Panc1 (cell line): Measurements from ENCODE around the gene BCAN. TPM values are rescaled to one million over a fixed set of nuclear protein-coding genes. Genes with fewer than 3 reads are reported as not detected.

Experiments used
- ATAC-seq: fragments of 200-7000 bp; cut with Tn5 transposase; 2 replicates; pipeline ENCODE4 v1.9.1; 2020; ENCODE audit warnings: mild to moderate bottlenecking, moderate library complexity
- BruUV-seq: library from RNA; stranded (reverse); fragments of 400-500 nt; replicated peaks from 2 replicates; lab custom pipeline; 2021; lab: Mats Ljungman, UMichigan
- CTCF ChIA-PET: fragments of 300-600 bp; sonication (Branson Sonifier 250); formaldehyde crosslinking; loops from one replicate; lab custom pipeline; 2022; ENCODE audit warnings: antibody characterized with exemption; lab: Charles Lee
- POLR2A ChIA-PET: fragments of 300-600 bp; sonication (Branson Sonifier 250); formaldehyde crosslinking; loops from one replicate; lab custom pipeline; 2022; ENCODE audit warnings: antibody characterized with exemption; lab: Charles Lee
- DNase-seq: peaks from one replicate; pipeline ENCODE4 v3.0.0-alpha.2; 2010; ENCODE audit warnings: low read depth, low spot score
- H3K27ac ChIP-seq: 2 replicates; pipeline ENCODE4 v1.5.1; 2011; ENCODE audit warnings: mild to moderate bottlenecking, low read length, inconsistent platforms
- H3K27me3 ChIP-seq: fragments of 200-500 bp; sonication (Bioruptor generic); 2 replicates; pipeline ENCODE4 v1.6.0; 2014; ENCODE audit warnings: low read length, inconsistent platforms; ENCODE audit not compliant: control insufficient read depth, insufficient read depth
- H3K36me3 ChIP-seq: fragments of 200-500 bp; sonication (Bioruptor generic); 2 replicates; pipeline ENCODE4 v1.5.1; 2014; ENCODE audit warnings: inconsistent platforms, mild to moderate bottlenecking, low read length, moderate library complexity; ENCODE audit not compliant: control insufficient read depth, insufficient read depth
- H3K4me1 ChIP-seq: 2 replicates; pipeline ENCODE4 v1.5.1; 2011; ENCODE audit warnings: inconsistent platforms, mild to moderate bottlenecking, low read length, moderate library complexity; ENCODE audit not compliant: control insufficient read depth, insufficient read depth
- H3K4me3 ChIP-seq, 2 experiments: 2 replicates each; pipeline ENCODE4 v1.5.1; 2011 to 2012; ENCODE audit warnings: low read depth in 2 of 2, low read length in 2 of 2, mild to moderate bottlenecking in 2 of 2, inconsistent platforms in 1 of 2, moderate library complexity in 1 of 2
- H3K9me3 ChIP-seq: fragments of 200-500 bp; sonication (Bioruptor generic); 2 replicates; pipeline ENCODE4 v1.5.1; 2014; ENCODE audit warnings: low read depth, mild to moderate bottlenecking, inconsistent platforms, low read length, moderate library complexity; ENCODE audit not compliant: control insufficient read depth, insufficient read depth
- POLR2AphosphoS5 ChIP-seq: IDR thresholded peaks from 2 replicates; pipeline ENCODE4 v1.6.1; 2012; ENCODE audit warnings: mild to moderate bottlenecking, low read depth, low read length, moderate library complexity
- REST ChIP-seq, 2 experiments: IDR thresholded peaks; 2 replicates each; pipeline ENCODE4 v1.6.1; 2011 to 2012; ENCODE audit warnings: low read depth in 2 of 2, control low read depth in 1 of 2, low read length in 1 of 2, mild to moderate bottlenecking in 1 of 2, moderate library complexity in 1 of 2; ENCODE audit not compliant: insufficient read depth in 1 of 2
- SIN3A ChIP-seq: IDR thresholded peaks from 2 replicates; pipeline ENCODE4 v1.6.1; 2012; ENCODE audit warnings: low read depth, mild to moderate bottlenecking, low read length, moderate library complexity, borderline replicate concordance; ENCODE audit not compliant: insufficient read depth
- TCF7L2 ChIP-seq: IDR thresholded peaks from 2 replicates; pipeline ENCODE4 v1.6.1; 2011; ENCODE audit warnings: mild to moderate bottlenecking, low read depth, low read length, inconsistent platforms
- in situ Hi-C: cut with HindIII; loops from 2 replicates; pipeline ENCODE4 v1.10.0; 2016; ENCODE audit warnings: low sequenced_read_pairs, low pct_unique_long_range_greater_than_20kb
- intact Hi-C: fragments of 100-400 bp; cut with micrococcal nuclease; formaldehyde crosslinking; loops from one replicate; pipeline ENCODE4 v1.10.0; 2022; ENCODE audit not compliant: unreplicated experiment
- total RNA-seq: library from RNA; stranded (reverse); gene quantifications from one replicate; pipeline ENCODE4 v1.2.1, GENCODE V29; 2021; ENCODE audit not compliant: unreplicated experiment
- TF ChIP-seq, protein P1 (sequence below): fragments of 450-650 bp; IDR thresholded peaks from 2 replicates; pipeline ENCODE4 v1.5.1; 2017; ENCODE audit warnings: mild to moderate bottlenecking

Gene BCAN
- total RNA-seq, 1 experiment from 2014 or later: 0.57 TPM

GRCh38 chr1:156626079-156626438 is 15.9 kb upstream of the BCAN start:
- ATAC-seq: no peak
- in situ Hi-C loops: no loop called here
- peaks cover 4% of the 10 kb centered on the region for H3K4me1 ChIP-seq
- ChIA-PET CTCF (interaction anchor here (0.7 to 3.0 kb wide), 5 partner anchors 13 to 200 kb away, joined by 3 to 41 read pairs (median 5); no protein-coding TSS in a partner anchor), POLR2A (no interaction called here)
- no peaks in the 10 kb centered on the region for H3K9me3 ChIP-seq
- no peak overlapping the region for H3K27ac ChIP-seq
- no peak for DNase-seq
- H3K36me3 ChIP-seq: no peaks in the 10 kb centered on the region
- intact Hi-C loops: loop anchor here (1.0 kb wide), 1 partner anchor 32 kb away; no protein-coding TSS in a partner anchor
- no peak overlapping the region for H3K4me3 ChIP-seq
- TF ChIP-seq SIN3A (no peak), REST (IDR thresholded peaks at IDR 0.05; ENCODE audit: insufficient read depth in 1 of 2, low read depth in 2 of 2, low read length in 1 of 2) (no peak), TCF7L2 (no peak), POLR2AphosphoS5 (no peak)
- TF ChIP-seq, protein P1, sequence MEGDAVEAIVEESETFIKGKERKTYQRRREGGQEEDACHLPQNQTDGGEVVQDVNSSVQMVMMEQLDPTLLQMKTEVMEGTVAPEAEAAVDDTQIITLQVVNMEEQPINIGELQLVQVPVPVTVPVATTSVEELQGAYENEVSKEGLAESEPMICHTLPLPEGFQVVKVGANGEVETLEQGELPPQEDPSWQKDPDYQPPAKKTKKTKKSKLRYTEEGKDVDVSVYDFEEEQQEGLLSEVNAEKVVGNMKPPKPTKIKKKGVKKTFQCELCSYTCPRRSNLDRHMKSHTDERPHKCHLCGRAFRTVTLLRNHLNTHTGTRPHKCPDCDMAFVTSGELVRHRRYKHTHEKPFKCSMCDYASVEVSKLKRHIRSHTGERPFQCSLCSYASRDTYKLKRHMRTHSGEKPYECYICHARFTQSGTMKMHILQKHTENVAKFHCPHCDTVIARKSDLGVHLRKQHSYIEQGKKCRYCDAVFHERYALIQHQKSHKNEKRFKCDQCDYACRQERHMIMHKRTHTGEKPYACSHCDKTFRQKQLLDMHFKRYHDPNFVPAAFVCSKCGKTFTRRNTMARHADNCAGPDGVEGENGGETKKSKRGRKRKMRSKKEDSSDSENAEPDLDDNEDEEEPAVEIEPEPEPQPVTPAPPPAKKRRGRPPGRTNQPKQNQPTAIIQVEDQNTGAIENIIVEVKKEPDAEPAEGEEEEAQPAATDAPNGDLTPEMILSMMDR: no peak; the same call in none of the 2 replicates
- no TSS peak for BruUV-seq
- H3K27me3 ChIP-seq: peaks cover 2% of the 10 kb centered on the region; the same call in 1 of the 2 replicates

DNA sequence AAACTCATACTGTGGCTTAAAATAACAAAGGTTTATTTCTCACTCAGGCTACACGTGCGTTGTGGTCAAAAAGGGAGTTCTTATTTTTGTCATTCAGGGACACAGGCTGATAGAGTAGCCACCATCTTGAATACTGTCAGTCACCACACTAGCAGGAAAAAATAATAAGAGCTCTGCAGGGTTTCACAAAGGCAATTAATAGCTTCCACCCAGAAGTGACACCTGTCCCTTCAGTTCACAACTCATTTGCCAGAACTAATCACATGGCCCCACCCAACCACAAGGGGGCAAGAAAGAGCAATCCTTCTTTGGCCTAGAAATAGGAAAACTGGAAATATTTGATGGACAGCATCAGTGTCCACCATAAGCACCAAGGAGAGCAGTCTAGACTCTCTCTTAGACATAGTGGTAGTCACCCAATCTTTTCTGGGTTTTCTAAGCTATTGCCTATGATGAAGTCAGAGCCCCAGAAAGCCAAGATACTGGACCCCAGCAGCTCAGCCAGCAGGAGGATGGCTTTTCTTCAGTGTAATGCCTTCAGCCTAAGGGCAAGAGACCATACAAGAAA is 14.5 kb upstream of the BCAN start:
- intact Hi-C loops: no loop called here
- BruUV-seq: no TSS peak
- DNase-seq (no peak), ATAC-seq (no peak)
- peaks cover 2% of the 10 kb centered on the region; the same call in 1 of the 2 replicates for H3K27me3 ChIP-seq
- TF ChIP-seq SIN3A (no peak), REST (IDR thresholded peaks at IDR 0.05; ENCODE audit: insufficient read depth in 1 of 2, low read depth in 2 of 2, low read length in 1 of 2) (peak; percentile 56 to 70; a peak in 1 of 4 replicates), TCF7L2 (no peak), POLR2AphosphoS5 (no peak)
- TF ChIP-seq, protein P1: peak; percentile 86
- H3K27ac ChIP-seq: no peak overlapping the region
- no peak overlapping the region for H3K4me3 ChIP-seq
- ChIA-PET CTCF (interaction anchor here (0.5 to 3.0 kb wide), 10 partner anchors 12 to 233 kb away, joined by 3 to 41 read pairs (median 5); partner anchors contain the start of gene NTRK1), POLR2A (no interaction called here)
- in situ Hi-C loops: no loop called here
- H3K4me1 ChIP-seq: peaks cover 4% of the 10 kb centered on the region
- no peaks in the 10 kb centered on the region for H3K9me3 ChIP-seq
- no peaks in the 10 kb centered on the region for H3K36me3 ChIP-seq
